ENCODE results near the gene ATG2B.

GRCh38 chr14:96246539-96246847 lies 116.6 kb downstream of the ATG2B start:
- TF ChIP-seq CTCF (IDR thresholded peaks at IDR 0.05 in 4 of 5, conservative IDR thresholded peaks at IDR 0.05 in 1 of 5) (no peak), POLR2A (IDR thresholded peaks at IDR 0.05) (no peak)

Measured in gastrocnemius medialis (tissue), 4 donors.